Cardiac muscle cell (in vitro differentiated cells and primary cell): ENCODE measurements around the gene EVC2. TPM values are rescaled to one million over a fixed set of nuclear protein-coding genes. Genes with fewer than 3 reads are reported as not detected.
A peak's percentile ranks its signal among the peaks of the same experiment; 100 is the strongest.

Source experiments
- DNase-seq, 2 donors: peaks; one replicate each; pipeline versions ENCODE4 v3.0.0 to v3.0.0-alpha.2; 2010 to 2017; ENCODE audit warnings: low read depth in 1 of 2, low spot score in 1 of 2
- H3K27ac ChIP-seq: fragments of 200-600 bp; sonication (generic); 2 replicates; pipeline ENCODE4 v1.5.1; 2016
- H3K27me3 ChIP-seq: fragments of 200-600 bp; sonication (generic); 2 replicates; pipeline ENCODE4 v1.6.0; 2016; ENCODE audit warnings: control low read depth
- H3K36me3 ChIP-seq: fragments of 200-600 bp; sonication (generic); 2 replicates; pipeline ENCODE4 v1.5.1; 2016; ENCODE audit warnings: control low read depth
- H3K4me1 ChIP-seq: fragments of 200-600 bp; sonication (generic); 2 replicates; pipeline ENCODE4 v1.8.1; 2017; ENCODE audit warnings: low read depth, mild to moderate bottlenecking, mixed run types
- H3K4me3 ChIP-seq: fragments of 200-600 bp; sonication (generic); 2 replicates; pipeline ENCODE4 v1.5.1; 2016; ENCODE audit warnings: mild to moderate bottlenecking
- H3K9me3 ChIP-seq: fragments of 200-600 bp; sonication (generic); 2 replicates; pipeline ENCODE4 v1.5.1; 2017; ENCODE audit warnings: low read depth, mild to moderate bottlenecking, control low read depth
- CTCF ChIP-seq: IDR thresholded peaks from 2 replicates; pipeline ENCODE4 v1.5.1; 2012; ENCODE audit warnings: low read depth, mild to moderate bottlenecking, low read length
- polyA plus RNA-seq: library from polyadenylated mRNA; unstranded; fragments of >200 nt; fragmentation: Nextera tagmentation; extraction: Ambion mirVana; gene quantifications from 2 replicates; pipeline ENCODE4 v1.2.1, GENCODE V29; 2016
- total RNA-seq: library from RNA; depleted of rRNA; stranded (reverse); fragments of >200 nt; gene quantifications from 2 replicates; pipeline ENCODE4 v1.2.3, GENCODE V29; 2016

The EVC2 gene
- total and polyA plus RNA-seq, 2 experiments from 2014 or later: 2.0 to 3.1 TPM

DNA sequence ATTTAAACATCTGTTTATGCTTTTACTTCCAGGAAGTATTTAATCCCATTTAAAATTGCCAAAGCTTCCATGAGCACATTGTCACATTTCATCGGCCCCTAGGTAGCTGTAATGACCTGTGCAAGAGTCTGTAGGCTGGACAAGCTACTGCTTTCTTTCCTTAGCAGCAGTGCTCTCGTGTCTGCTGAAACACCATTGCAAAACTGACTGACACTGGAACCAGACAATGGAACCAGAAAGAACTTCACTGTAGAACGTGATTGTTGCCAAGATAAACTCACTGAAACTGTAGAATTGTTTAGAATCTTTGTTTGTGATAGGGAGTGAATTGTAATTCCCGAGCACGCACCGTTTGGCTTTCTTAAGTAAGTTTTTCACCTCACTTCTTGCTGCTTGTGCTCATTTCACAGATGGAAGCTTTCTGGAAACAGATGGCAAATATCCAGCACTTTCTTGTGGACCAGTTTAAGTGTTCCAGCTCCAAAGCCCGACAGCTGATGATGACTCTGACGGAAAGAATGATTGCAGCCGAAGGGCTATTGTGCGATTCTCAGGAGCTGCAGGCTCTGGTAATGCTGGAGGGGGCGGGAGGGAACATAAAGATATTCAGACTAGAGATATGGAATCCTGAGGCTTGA lies 39.5 kb upstream of the EVC2 start:
- Histone ChIP-seq H3K36me3 (peaks cover 20% of the 10 kb centered on the region), H3K27me3 (no peaks in the 10 kb centered on the region), H3K27ac (no peak overlapping the region), H3K4me1 (no peaks in the 10 kb centered on the region), H3K9me3 (no peaks in the 10 kb centered on the region), H3K4me3 (no peak overlapping the region)
- DNase-seq: peak in 1 of 2 donors; percentile 95
- TF ChIP-seq CTCF: no peak

- no peaks in the 10 kb centered on the region for H3K27me3 ChIP-seq
- no peak for TF ChIP-seq CTCF
- DNase-seq: peak in 1 of 2 donors; percentile 66
- H3K36me3 ChIP-seq: peaks cover 26% of the 10 kb centered on the region
- H3K4me3 ChIP-seq: no peak overlapping the region
- no peak overlapping the region for H3K27ac ChIP-seq
- no peaks in the 10 kb centered on the region for H3K4me1 ChIP-seq
- no peaks in the 10 kb centered on the region for H3K9me3 ChIP-seq
These were observed 38.7 kb upstream of the EVC2 start for GRCh38 chr4:5746829-5747737.

GRCh38 chr4:5746250-5746649 lies 37.9 kb upstream of the EVC2 start:
- H3K4me1 ChIP-seq: no peaks in the 10 kb centered on the region
- no peak for DNase-seq
- H3K27ac ChIP-seq: no peak overlapping the region
- H3K27me3 ChIP-seq: no peaks in the 10 kb centered on the region
- H3K36me3 ChIP-seq: peaks cover 26% of the 10 kb centered on the region
- TF ChIP-seq CTCF: no peak
- no peaks in the 10 kb centered on the region for H3K9me3 ChIP-seq
- no peak overlapping the region for H3K4me3 ChIP-seq

DNA sequence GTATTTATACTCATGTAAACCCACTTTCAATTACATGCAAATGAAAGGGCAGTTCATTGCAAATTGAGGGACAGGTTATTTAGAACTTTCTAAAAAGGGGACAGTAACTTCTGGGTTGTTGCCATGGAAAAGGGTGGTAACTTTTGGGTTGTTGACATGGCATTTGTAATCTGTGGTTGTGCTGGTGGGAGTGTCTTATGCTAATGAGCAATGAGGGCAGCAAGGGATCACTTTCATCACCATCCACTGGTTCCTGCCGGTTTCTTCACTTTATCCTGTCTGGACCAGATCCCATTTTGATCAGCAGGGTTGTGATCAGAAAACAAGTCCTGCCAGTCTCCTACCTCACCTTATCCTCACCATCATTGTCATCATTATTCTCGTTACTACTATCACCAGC lies 34.6 kb upstream of the EVC2 start:
- Histone ChIP-seq H3K4me1 (no peaks in the 10 kb centered on the region), H3K4me3 (no peak overlapping the region), H3K27me3 (no peaks in the 10 kb centered on the region), H3K36me3 (peaks cover 24% of the 10 kb centered on the region), H3K27ac (no peak overlapping the region), H3K9me3 (no peaks in the 10 kb centered on the region)
- TF ChIP-seq CTCF: no peak
- DNase-seq: no peak

GRCh38 chr4:5742388-5742787 lies 34.0 kb upstream of the EVC2 start:
- Histone ChIP-seq H3K4me1 (no peaks in the 10 kb centered on the region), H3K27me3 (no peaks in the 10 kb centered on the region), H3K9me3 (no peaks in the 10 kb centered on the region), H3K36me3 (peaks cover 24% of the 10 kb centered on the region), H3K4me3 (no peak overlapping the region), H3K27ac (no peak overlapping the region)
- TF ChIP-seq CTCF: no peak
- DNase-seq: no peak
